Umbilical cord (tissue), 2 donors: ENCODE results near the gene SLC9A4. TPM values are rescaled to one million over a fixed set of nuclear protein-coding genes. Genes with fewer than 3 reads are reported as not detected.
A peak's percentile ranks its signal among the peaks of the same experiment; 100 is the strongest.

ENCODE experiments used
- DNase-seq: peaks from one replicate; pipeline ENCODE4 v3.0.0-alpha.2; 2015; ENCODE audit warnings: low spot score
- total RNA-seq: library from RNA; depleted of rRNA; stranded (reverse); fragments of >200 nt; gene quantifications from one replicate; pipeline ENCODE4 v1.2.3, GENCODE V29; 2014; ENCODE audit warnings: low replicate concordance; ENCODE audit not compliant: insufficient read depth

Gene SLC9A4, protein sequence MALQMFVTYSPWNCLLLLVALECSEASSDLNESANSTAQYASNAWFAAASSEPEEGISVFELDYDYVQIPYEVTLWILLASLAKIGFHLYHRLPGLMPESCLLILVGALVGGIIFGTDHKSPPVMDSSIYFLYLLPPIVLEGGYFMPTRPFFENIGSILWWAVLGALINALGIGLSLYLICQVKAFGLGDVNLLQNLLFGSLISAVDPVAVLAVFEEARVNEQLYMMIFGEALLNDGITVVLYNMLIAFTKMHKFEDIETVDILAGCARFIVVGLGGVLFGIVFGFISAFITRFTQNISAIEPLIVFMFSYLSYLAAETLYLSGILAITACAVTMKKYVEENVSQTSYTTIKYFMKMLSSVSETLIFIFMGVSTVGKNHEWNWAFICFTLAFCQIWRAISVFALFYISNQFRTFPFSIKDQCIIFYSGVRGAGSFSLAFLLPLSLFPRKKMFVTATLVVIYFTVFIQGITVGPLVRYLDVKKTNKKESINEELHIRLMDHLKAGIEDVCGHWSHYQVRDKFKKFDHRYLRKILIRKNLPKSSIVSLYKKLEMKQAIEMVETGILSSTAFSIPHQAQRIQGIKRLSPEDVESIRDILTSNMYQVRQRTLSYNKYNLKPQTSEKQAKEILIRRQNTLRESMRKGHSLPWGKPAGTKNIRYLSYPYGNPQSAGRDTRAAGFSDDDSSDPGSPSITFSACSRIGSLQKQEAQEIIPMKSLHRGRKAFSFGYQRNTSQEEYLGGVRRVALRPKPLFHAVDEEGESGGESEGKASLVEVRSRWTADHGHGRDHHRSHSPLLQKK
- total RNA-seq = 1.2 TPM

DNA sequence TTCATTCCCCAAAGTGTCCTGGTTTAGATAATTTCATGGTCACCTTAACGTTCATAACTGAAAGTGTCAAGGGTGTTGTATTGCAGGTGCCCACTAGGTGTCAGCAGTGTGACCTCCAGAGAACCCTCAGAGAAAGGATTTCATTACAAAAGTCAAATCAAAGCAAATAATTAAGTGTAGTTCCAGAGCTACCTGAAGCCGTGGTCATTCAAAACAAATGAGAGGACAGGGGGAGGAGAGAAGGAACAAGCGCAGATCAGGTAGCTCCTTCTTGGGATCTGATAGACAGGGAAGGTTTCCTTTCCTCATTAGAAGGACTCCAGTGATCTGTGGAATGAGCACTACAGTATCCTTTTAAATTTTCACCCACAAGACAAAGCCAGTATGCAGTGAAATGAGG, at the start of gene SLC9A4:
Gene SLC9A4, plus strand, starts transcription at position 207 of the 400 bp plus-strand sequence. CDS start 534 bp downstream, outside the sequence.
- peak; percentile 41 for DNase-seq

DNA sequence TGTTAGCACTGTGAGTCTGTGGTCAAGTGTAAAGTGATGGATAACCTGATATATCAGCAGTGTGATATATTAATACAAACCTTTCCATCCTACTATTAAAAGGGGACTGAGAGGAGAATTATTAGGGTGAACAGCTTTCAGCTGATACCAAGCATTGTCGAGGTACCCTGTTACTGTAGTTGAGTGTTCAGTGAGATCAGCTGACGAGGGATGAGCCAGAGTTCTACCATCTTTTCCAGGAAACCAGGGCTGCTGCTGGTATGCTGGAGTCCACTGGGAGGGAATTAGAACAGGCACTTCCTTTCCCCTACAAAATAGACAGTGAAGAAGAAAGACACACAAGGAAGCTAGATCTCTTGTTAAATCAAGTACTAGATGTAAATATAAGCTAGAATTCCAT, 49.7 kb upstream of the SLC9A4 start:
- DNase-seq = no peak

- DNase-seq = no peak
Observed at GRCh38 chr2:102424754-102425153, 48.3 kb upstream of the SLC9A4 start.

DNA sequence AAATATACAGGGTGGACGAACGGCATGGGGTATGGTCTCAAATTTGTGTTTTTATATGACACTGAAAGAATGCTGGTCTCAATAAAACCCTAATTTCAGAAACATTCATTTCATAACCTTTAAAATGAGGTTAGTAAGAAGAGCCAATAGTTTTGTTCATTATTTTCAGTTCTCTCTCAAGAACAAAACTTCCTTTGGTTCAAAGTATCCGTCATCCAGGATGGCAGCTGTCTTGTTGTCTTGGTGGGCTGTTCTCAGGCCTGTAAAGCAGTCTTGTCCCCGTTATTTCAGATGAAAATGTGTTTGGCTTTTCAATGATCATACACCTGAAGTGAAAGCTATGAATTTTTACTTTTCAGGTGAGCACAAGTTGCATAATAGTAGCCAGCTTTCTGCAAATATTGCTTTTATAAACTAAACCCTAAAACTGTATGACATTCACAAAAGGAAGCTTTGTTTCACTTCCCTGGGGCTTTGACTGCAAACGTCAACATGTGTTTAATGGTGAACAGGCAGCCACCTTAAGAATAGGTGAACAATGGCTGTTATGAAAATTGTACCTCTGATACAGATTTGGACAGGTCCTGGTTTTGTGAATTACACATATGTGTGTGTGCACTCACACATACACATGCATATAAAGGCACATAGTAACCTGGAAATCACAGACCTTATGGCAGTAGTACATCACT, 47.4 kb upstream of the SLC9A4 start:
- DNase-seq = no peak

DNA sequence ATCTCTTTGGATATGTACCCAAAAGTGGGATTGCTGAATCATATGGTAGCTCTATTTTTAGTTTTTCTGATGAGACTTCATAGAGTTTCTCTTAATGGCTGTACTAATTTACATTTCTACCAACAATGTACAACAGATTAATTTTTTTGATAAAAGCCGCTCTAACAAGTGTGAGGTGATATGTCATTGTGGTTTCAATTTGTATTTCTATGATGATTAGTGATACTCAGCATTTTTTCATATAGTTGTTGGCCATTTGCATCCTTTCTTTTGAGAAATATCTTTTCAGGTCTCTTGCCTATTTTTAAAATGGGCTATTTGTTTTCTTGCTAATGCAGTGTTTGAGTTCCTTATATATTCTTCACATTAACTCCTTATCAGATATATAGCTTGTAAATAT, 45.8 kb upstream of the SLC9A4 start:
- DNase-seq = no peak

- DNase-seq = no peak
Observed at GRCh38 chr2:102428573-102428972, 44.5 kb upstream of the SLC9A4 start.

- DNase-seq = no peak
Observed at GRCh38 chr2:102432386-102432785, 40.6 kb upstream of the SLC9A4 start.

DNA sequence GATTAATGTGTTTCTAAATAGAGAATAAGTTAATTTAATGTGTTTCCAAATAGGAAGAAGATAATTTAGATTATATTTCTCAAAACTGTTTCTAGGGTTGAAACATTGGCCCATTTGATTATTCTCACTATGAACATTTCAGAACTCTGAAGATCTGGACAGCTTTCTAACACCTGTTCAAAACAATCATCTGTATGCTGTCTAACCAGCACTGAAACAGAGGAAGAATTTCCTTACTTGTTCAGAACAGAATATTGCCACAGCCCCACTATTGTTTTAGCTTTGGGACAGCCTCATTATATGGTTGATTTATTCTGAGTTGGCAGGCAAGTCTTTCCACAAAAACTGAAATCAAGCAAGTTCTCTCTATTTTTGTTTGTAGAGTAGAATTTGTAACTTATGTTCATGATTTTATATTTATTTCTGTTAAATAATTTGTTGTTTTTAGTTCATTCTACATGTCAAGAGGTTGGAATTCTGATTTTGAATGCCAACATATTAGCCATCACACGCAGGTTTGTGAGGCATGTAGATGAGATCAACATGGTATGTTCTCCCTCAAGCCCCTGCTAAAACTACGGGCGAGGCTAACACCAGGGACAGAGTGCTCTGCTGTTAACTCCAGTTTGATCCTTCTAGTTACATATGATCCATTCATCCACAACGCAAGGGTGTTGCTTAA, 38.9 kb upstream of the SLC9A4 start:
- DNase-seq = no peak

DNA sequence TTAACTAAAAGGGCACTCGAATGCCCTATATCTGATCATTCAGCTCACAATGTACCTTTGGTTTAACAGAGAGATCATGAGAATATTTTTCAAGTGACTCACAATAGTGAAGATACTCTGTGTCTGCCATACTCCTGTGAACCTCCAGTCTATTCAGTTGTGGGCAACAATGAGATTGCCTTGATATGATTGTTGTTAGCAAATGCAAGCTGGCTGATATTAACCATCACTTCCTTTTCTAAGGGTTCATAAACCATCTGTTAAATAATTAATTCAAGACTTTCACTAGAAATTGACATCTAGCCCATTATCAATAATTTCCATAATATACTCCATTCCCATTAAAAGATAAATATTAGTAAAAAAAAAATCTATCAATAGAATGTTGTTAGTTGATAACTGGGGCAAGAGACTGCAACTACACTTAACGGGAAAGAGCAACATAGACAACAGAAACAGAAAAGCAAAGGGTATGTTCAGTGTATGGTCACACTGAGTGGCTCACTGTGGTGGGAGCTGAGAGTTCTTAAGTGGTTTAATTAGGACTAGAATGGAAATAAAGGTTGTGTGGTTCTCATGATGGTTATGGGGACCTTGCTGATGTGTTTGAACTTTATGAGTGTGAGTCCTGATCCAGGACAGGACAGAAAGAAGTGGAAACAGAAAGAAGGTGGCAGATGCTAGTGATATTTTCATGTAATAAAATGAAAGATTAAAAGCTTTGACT, 38.2 kb upstream of the SLC9A4 start:
- no peak for DNase-seq

DNA sequence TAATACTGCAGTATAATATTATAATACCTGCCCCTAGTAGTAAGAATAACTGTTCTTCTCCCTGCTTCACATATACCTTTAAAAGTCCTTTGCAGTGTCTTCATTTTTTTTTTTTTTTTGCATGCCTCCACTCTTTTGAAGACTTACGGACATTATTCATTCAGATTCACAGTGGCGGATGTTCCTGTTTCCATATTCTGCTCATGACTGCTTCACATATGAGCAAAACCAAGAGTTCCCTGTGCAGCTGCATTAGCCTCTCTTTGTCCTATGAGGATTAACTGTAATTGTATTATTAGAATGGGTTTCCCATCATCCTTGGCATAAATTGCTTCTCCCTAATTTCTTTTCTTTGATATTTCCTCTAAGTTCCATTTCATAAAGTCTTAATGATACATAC, 37.3 kb upstream of the SLC9A4 start:
- DNase-seq = no peak

GRCh38 chr2:102436323-102436722, 36.7 kb upstream of the SLC9A4 start:
- peak; percentile 42 for DNase-seq

DNA sequence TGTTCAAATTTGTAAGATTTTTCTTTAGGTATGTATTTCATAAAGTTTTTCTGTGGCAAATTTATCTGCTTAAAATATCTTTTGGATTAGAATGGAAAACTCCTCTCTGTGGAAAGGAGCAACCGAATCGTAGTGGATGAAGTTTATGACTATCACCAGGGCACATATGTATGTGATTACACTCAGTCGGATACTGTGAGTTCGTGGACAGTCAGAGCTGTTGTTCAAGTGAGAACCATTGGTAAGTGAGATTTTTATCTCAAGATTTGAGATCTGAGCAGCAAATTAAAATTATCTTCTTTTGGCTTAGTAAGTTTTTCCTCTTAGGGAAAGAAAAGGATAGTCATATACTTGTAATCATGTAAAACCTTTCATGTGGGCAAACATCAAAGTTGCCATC, 35.9 kb upstream of the SLC9A4 start:
- no peak for DNase-seq

DNA sequence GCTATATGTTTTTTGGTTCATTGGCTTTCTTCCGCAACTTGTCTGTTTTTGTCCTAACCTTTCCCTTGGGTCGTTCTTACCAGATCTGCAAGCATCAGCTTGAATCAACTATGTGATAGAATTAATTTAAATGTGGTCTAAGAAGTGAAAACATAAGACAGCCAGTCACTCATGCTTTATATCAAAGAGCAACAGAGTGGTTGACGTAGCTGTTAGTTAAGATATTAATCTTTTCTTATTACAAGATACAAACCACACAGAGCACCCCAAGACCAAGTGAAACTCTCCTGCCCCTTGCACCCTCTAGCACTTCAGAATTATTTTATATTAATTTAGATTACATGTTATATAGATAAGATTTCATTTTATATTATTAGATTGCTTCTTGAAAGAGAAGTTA, 34.9 kb upstream of the SLC9A4 start:
- no peak for DNase-seq

DNA sequence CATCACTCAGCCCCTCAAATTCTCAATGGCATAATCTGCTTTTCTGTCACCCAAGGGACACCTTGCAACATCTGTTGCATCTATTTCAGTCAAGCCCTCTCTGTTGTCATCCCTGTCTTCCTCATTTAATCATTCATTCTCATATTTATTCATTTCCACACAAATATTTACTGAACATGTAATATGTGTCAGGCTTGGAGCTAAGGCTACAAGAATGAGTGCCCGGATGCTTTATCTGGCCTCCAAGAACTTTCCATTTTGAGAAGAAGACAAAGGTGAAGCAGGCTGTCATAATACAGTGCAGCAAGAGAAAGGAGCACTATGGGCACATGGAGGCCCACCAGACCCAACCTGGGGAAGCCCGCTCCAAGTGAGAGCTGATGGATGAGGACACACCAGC, 34.4 kb upstream of the SLC9A4 start:
- no peak for DNase-seq

DNA sequence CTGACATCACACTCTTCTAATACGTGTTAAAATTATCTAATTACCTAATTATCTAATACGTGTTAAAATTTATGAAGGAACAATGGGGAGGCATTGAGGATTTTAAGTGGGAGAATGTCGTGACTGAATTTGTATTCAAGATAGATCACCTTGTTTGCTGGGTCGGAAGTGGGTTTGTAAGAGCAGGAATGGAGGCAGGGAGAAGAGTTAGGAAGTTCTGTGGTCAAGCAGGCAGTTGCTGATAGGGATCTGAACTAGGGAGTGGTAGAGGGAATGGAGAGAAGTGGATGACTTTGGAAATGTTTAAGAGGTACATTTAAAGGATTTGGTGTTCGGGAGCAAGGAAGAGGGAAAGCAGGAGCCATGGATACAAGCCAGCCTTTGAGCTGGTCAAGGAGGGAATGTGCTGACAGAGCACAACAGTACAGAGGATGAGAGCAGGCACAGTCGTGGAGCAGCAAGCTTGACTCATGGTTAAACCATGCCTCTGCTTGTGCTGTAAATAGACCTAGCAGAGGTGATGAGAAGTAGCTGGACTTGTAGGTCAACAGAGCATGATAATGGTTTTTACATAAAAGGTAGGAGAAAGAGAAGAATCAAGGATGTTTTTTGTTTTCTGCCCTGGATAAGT, 33.8 kb upstream of the SLC9A4 start:
- DNase-seq = peak; percentile 82

- DNase-seq = peak; percentile 57
Observed at GRCh38 chr2:102442967-102443828, 29.8 kb upstream of the SLC9A4 start.

GRCh38 chr2:102444233-102444632, 28.8 kb upstream of the SLC9A4 start:
- DNase-seq = no peak

- DNase-seq = no peak
Observed at GRCh38 chr2:102446936-102447335, 26.1 kb upstream of the SLC9A4 start.

DNA sequence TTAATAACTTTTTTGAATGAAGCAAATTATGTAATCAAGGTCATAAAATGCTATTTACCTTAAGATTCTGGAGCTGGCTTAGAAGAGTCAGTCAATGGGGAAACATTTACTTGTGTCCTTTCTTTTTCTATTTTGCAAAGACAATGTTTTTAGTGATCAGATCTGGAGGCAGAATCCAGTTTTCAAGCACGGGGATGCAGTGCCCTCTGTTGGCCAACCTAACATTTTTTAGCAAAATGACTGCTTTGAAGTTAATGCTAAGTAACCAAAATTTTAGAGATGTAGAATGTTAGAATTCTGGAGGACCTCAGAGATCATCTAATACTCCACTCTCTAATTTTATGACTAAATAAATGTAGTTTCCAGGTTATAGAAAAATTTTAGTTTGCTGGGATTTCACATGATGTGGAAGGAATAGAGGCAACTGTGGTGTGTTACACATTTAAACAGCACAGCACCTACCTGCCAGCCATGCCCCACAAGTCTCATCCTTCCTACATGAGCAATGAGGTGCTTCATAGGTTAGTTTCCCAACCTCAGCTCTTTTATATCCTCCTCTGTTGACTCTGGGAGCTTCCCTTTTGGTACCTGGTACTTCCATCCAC, 23.6 kb upstream of the SLC9A4 start:
- DNase-seq = peak; percentile 57
